ENCODE results near the gene NAALADL2. TPM values are rescaled to one million over a fixed set of nuclear protein-coding genes. Genes with fewer than 3 reads are reported as not detected.

The NAALADL2 gene
- total and polyA plus RNA-seq, 2 of the 8 experiments (the other 6 are each of a cell fraction or from before 2014, with no cell fraction given) = 0.12 to 0.22 TPM

DNA sequence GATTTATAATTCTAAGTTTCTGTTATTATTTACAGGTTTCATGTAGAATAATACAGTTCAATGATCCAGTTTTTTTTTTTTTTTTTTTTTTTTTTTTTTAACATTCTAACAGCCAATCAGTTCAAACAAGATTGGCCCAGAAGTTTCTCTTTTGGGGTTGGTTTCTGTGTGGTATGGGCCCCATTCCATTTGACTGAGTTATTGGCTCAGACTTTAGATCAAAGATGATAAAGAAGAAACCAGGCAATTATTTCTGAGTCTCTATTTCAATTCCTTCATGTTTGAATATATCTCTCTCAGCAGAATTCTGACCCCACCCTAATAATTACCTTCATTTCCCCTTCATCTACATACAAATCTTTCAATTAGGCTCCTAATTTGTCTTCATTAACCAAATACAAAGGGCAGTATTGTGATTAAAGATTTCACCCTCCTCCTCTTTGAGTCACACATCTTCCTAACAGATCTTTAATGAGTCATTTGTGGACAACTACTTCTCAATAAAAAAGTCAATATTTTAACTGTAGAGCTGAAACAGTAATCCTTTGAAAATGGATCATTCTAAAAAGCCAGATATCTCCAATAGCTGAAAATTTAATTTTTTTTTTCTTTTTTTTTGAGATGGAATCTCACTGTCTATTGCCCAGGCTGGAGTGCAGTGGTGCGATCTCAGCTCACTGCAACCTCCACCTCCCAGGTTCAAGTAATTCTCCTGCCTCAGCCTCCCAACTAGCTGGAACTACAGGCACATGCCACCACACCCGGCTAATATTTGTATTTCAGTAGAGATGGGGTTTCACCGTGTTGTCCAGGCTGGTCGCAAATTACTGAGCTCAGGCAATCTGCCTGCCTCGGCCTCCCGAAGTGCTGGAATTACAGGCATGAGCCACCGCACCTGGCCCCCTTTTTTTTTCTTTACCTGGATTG, 878.8 kb downstream of the NAALADL2 start:
- Histone ChIP-seq H3K4me3 (ENCODE audit: extremely low read depth in 1 of 4, insufficient read depth in 2 of 4, low read depth in 3 of 4, low read length in 4 of 4) (no peak overlapping the region), H2BK12ac (ENCODE audit: low read depth, low read length) (no peak overlapping the region), H4K91ac (replicated peaks; ENCODE audit: insufficient read length, low read length) (no peak overlapping the region), H4K8ac (ENCODE audit: extremely low read depth, insufficient read depth, low read length) (no peak overlapping the region), H3K4me1 (replicated peaks in 1 of 4; ENCODE audit: control insufficient read depth in 3 of 4, insufficient read depth in 4 of 4, low read length in 3 of 4) (no peaks in the 10 kb centered on the region), H3K56ac (replicated peaks; ENCODE audit: insufficient read length, low read depth, low read length) (no peak overlapping the region), H4K20me1 (replicated peaks in 1 of 2; ENCODE audit: control insufficient read depth in 1 of 2, insufficient read depth in 2 of 2, low read length in 2 of 2) (no peaks in the 10 kb centered on the region), H2AK5ac (ENCODE audit: low read depth, low read length) (no peak overlapping the region), H2BK120ac (replicated peaks; ENCODE audit: low read depth, low read length) (no peak overlapping the region), H3K27ac (ENCODE audit: low read depth, low read length) (no peak overlapping the region), H2BK5ac (ENCODE audit: low read depth, low read length) (no peak overlapping the region), H2AFZ (ENCODE audit: low read length) (no peak overlapping the region), H3K4ac (replicated peaks; ENCODE audit: insufficient read length, low read depth, low read length) (no peak overlapping the region), H2BK20ac (ENCODE audit: low read length) (no peak overlapping the region), H3K9ac (replicated peaks in 1 of 4; ENCODE audit: extremely low read depth in 1 of 4, low read depth in 3 of 4, low read length in 3 of 4) (no peak overlapping the region), H3K23me2 (ENCODE audit: low read depth, low read length) (no peaks in the 10 kb centered on the region), H3K18ac (ENCODE audit: extremely low read depth, low read length) (no peak overlapping the region), H3K14ac (ENCODE audit: insufficient read length) (no peak overlapping the region), H3K79me1 (ENCODE audit: low read depth, low read length) (no peaks in the 10 kb centered on the region), H3K27me3 (replicated peaks in 1 of 4; ENCODE audit: control insufficient read depth in 3 of 4, extremely low read depth in 1 of 4, insufficient read depth in 3 of 4, low read length in 3 of 4) (no peaks in the 10 kb centered on the region), H2BK15ac (ENCODE audit: low read length) (no peak overlapping the region), H3K4me2 (ENCODE audit: insufficient read depth in 1 of 2, low read depth in 2 of 2, low read length in 2 of 2) (no peak overlapping the region), H3K9me3 (ENCODE audit: insufficient read depth in 2 of 2, low read depth in 1 of 2, low read length in 1 of 2) (peaks cover 13 to 14% of the 10 kb centered on the region in 2 experiments; a peak in 2 of 4 replicates), H3K36me3 (ENCODE audit: control insufficient read depth in 2 of 4, insufficient read depth in 4 of 4, low read length in 3 of 4) (no peaks in the 10 kb centered on the region), H3K79me2 (ENCODE audit: control insufficient read depth in 1 of 2, insufficient read depth in 2 of 2, low read length in 2 of 2) (no peaks in the 10 kb centered on the region), H3K23ac (ENCODE audit: insufficient read length) (no peak overlapping the region), H4K5ac (ENCODE audit: insufficient read length, low read depth, low read length) (no peak overlapping the region)
- FAIRE-seq (no peak), DNase-seq (ENCODE audit: low read depth in 1 of 2, low spot score in 2 of 2) (no peak)
- 91% methylated on average over 7 of the region's 7 CpGs; no CpG with 5 or more reads in 1 of the 2 experiments for WGBS, 2 experiments (ENCODE audit: extremely low coverage in 1 of 2, insufficient coverage in 1 of 2, insufficient read length in 1 of 2, insufficient replicate concordance in 2 of 2, low coverage in 1 of 2, low lambda C conversion rate in 2 of 2, missing lambda C conversion rate in 1 of 2)
- POLR2A ChIA-PET (ENCODE audit: partially characterized antibody) = no interaction called here
- CTCF ChIA-PET (ENCODE audit: partially characterized antibody) = no interaction called here
- TF ChIP-seq KDM1A (IDR thresholded peaks at IDR 0.05; ENCODE audit: borderline replicate concordance, low read length) = no peak
- no peak for TF ChIP-seq SP4 (IDR thresholded peaks at IDR 0.05; ENCODE audit: low read length)
- no peak for TF ChIP-seq TCF12 (IDR thresholded peaks at IDR 0.05; ENCODE audit: low read depth, low read length)
- no peak for TF ChIP-seq CEBPB (IDR thresholded peaks at IDR 0.05; ENCODE audit: low read depth, low read length)
- TF ChIP-seq SIRT6 (IDR thresholded peaks at IDR 0.05; ENCODE audit: low read length) = no peak
- no peak for TF ChIP-seq RFX5 (IDR thresholded peaks at IDR 0.05; ENCODE audit: borderline replicate concordance, low read depth, low read length)
- no peak for TF ChIP-seq POLR2AphosphoS5 (IDR thresholded peaks at IDR 0.05; ENCODE audit: low read depth, low read length)
- no peak for TF ChIP-seq CHD1 (IDR thresholded peaks at IDR 0.05; ENCODE audit: low read depth, low read length)
- TF ChIP-seq NANOG (IDR thresholded peaks at IDR 0.05; ENCODE audit: insufficient read depth, low read depth, low read length, poor library complexity, severe bottlenecking) = no peak
- TF ChIP-seq GTF2F1 (IDR thresholded peaks at IDR 0.05; ENCODE audit: borderline replicate concordance, low read depth, low read length) = no peak
- no peak for TF ChIP-seq SP2 (IDR thresholded peaks at IDR 0.05; ENCODE audit: low read length)
- TF ChIP-seq KDM5A (IDR thresholded peaks at IDR 0.05; ENCODE audit: low read length) = no peak
- no peak for TF ChIP-seq TAF7 (optimal IDR thresholded peaks at IDR 0.05; ENCODE audit: borderline replicate concordance, low read depth, low read length)
- TF ChIP-seq JUN (IDR thresholded peaks at IDR 0.05; ENCODE audit: low read depth, low read length) = no peak
- TF ChIP-seq POLR2A (IDR thresholded peaks at IDR 0.05; ENCODE audit: control extremely low read depth in 1 of 2, low read depth in 2 of 2, low read length in 2 of 2) = no peak
